GM19395 (cell line): Measurements from ENCODE around the gene CAND2.
"Not testable (repeated sequence)": the region's sequence is repeated elsewhere in the genome, so short reads cannot be mapped to it uniquely, and the experiment has no call there.

Experiments used
- ATAC-seq: cut with Tn5 transposase; IDR thresholded peaks from one replicate; pipeline ENCODE4 v1.9.1; 2021; ENCODE audit warnings: mild to moderate bottlenecking, moderate library complexity; ENCODE audit not compliant: unreplicated experiment

The CAND2 gene

DNA sequence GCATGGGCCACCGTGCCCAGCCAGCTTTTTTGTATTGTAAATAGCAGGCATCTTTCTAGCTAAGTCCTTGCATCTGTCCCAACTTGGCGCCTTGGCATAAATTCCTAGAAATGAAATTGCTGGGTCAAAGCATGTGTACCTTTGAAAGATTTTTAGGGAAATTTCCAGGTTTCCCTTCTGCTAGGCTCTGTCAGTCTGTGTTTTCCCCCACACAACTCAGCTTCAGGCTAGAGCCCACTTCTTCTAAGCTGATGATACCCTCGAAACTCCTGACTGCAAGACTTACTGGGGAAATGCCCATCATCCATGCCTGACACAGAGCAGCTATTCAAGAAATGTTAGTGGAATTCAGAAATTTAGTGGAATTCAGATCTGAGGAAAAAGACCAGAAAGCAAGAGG, 55.7 kb downstream of the CAND2 start:
- ATAC-seq: no peak

- ATAC-seq: not testable (repeated sequence)
Measured at GRCh38 chr3:12853847-12854246, 57.4 kb downstream of the CAND2 start.

- no peak for ATAC-seq
Measured at GRCh38 chr3:12854565-12854964, 58.1 kb downstream of the CAND2 start.

- ATAC-seq: no peak
Measured at GRCh38 chr3:12856626-12857025, 60.1 kb downstream of the CAND2 start.

DNA sequence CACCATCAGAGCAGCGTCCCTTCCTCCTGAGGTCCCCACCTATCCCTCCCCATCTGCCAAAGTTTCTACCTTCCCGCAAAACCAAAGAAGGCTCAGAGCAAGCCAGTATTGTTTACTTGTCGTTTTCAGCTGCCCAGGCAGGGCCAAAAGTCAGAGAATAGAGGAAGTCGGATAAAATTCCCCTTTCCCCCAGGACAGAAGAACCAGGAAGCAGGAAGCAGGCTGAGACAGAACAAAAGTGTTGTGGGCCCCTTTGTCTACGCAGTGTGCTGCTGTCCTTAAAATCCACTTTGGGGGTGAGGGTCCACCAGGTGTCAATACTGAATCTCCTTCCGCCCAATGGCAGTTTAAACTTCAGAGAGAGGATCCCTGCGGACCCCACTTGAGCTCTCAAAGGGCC, 63.4 kb downstream of the CAND2 start:
- no peak for ATAC-seq

DNA sequence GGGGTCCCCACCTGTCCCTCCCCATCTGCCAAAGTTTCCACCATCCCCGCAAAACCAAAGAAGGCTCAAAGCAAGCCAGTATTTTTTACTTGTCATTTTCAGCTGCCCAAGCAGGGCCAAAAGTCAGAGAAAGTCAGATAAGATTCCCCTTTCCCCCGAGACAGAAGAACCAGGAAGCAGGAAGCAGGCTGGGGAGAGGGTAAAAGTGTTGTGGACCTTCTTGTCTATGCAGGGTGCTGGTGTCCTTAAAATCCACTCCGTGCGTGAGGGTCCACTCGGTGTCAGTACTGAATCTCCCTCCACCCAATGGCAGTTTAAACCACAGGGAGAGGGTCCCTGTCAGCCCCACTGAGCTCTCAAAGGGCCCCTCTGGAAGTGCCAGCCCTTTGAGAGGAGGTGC, 65.1 kb downstream of the CAND2 start:
- ATAC-seq: no peak

DNA sequence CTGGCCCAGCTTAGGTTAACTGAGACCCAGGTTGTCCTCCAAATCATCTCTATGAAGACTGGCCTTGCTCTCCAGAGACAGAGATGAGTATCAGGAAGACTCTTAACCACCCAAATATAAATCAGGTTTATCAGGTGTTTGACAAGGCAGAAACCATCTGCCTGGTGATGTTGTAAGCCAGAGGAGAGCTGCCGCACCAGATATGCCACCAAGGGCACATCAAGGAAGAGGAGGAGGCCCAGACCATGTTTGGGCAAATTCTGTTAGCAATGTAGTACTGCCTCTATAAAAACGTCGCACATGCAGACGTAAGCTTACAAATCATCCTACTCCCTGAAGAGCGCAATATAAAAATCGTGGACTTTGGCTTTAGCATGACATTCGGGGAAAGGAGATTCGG, 65.9 kb downstream of the CAND2 start:
- ATAC-seq: no peak

GRCh38 chr3:12865271-12865670, 68.8 kb downstream of the CAND2 start:
- ATAC-seq: no peak

GRCh38 chr3:12866836-12867235, 70.4 kb downstream of the CAND2 start:
- ATAC-seq: no peak

- peak; percentile 75 for ATAC-seq
Measured at GRCh38 chr3:12868039-12869034, 71.9 kb downstream of the CAND2 start.

GRCh38 chr3:12869035-12869621, 72.6 kb downstream of the CAND2 start:
- peak; percentile 65 for ATAC-seq

GRCh38 chr3:12870942-12871341, 74.5 kb downstream of the CAND2 start:
- no peak for ATAC-seq

- no peak for ATAC-seq
Measured at GRCh38 chr3:12871404-12871983, 75.0 kb downstream of the CAND2 start.

- no peak for ATAC-seq
Measured at GRCh38 chr3:12875857-12876836, 79.7 kb downstream of the CAND2 start.

GRCh38 chr3:12877040-12877439, 80.6 kb downstream of the CAND2 start:
- ATAC-seq: no peak

- no peak for ATAC-seq
Measured at GRCh38 chr3:12878141-12878574, 81.7 kb downstream of the CAND2 start.

GRCh38 chr3:12878758-12879157, 82.3 kb downstream of the CAND2 start:
- not testable (repeated sequence) for ATAC-seq

DNA sequence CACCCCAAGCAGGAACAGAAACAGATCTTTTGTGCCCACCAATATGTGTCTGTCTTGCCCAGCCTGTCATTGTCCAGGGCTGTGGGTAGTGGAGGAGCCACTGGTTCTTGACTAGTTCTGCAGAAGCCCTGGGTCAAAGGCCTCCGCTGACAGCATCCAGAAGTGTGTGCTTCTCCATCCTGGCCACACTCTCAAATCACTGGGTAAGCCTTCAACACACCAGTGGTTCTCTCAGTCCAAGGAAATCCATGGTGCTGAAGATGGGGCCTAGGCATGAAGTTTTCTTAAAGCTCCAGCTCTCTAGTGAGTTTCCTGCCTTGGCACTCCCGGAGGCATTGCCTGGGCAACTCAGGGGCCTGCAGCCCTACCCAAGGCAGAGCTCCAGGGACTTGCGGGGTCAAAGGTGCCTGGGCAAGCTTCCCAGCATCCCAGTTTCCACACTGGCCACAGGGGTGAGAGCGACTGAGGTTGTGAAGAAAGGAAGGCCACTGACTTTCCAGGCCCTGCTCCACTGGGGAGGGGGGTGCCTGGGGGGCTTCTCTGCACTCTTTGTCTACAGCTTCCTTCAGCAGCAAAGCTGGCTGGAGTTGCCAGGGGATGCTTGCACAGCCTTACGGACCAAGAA, 82.8 kb downstream of the CAND2 start:
- no peak for ATAC-seq

- peak; percentile 57 for ATAC-seq
Measured at GRCh38 chr3:12881858-12882257, 85.4 kb downstream of the CAND2 start.
